ENCODE results near the gene GPI.
A peak's percentile ranks its signal among the peaks of the same experiment; 100 is the strongest.

Gene GPI

GRCh38 chr19:34408411-34408810 lies 43.4 kb downstream of the GPI start:
- DNase-seq = no peak

GRCh38 chr19:34409189-34410164 lies 44.5 kb downstream of the GPI start:
- no peak for DNase-seq

GRCh38 chr19:34411216-34411615 lies 46.2 kb downstream of the GPI start:
- DNase-seq = no peak

GRCh38 chr19:34416021-34416545 lies 51.1 kb downstream of the GPI start:
- no peak for DNase-seq

DNA sequence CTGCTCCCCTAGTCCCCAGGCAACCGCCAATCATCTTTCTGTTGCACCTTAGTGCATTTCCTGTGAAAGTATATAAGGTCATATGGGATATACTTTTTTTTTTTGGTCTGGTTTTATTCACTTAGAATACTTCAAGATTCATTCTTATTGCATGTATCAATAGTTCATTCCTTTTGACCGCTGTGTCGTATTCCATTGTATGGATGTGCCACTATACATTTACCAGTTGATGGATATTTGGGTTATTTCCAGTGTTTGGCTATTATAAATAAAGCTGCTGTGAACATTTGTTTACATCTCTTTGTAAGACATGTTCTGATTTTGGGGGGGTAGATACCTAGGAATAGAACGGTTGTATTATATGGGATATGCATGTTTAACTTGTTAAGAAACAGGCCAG lies 53.3 kb downstream of the GPI start:
- DNase-seq = no peak

- no peak for DNase-seq
Measured at GRCh38 chr19:34426096-34426661, 61.2 kb downstream of the GPI start.

DNA sequence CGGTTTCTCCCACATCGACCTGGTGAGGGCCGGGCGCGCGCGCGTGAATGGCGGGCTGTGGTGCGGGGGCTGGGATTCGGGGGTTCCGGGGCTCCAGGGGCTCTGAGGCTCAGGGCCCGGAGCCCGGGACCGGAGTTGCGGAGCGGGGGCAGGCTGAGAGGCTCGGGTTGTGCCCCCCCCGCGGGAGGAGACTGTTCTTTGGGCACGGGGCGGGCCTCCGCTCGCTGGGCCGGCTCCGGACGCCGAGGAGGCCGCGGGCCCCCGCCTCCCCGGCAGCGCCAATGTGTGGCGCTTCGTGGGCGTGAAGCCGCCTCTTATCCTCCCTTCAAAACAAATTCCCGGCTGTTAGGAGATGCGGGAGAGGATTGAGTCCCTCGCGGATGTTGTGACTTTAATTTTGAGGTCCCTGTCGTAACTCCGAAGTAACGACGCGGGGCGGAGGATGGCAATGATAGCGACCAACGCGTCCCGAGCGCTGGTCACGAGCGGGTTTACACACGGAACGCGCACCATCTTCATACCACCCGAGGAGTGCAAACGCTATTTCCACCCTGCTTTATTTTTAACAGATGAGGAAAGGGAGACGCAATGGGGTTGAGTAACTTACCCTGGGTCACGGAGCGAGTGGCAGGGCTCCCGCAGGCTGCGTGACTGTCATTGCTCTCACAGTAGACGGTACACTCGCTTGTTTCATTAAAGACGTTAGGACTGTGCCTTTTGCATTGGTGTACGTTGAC lies 63.7 kb downstream of the GPI start:
- peak; percentile 47 for DNase-seq

GRCh38 chr19:34429553-34429952 lies 64.6 kb downstream of the GPI start:
- no peak for DNase-seq

GRCh38 chr19:34430738-34431625 lies 66.0 kb downstream of the GPI start:
- DNase-seq = peak; percentile 78

DNA sequence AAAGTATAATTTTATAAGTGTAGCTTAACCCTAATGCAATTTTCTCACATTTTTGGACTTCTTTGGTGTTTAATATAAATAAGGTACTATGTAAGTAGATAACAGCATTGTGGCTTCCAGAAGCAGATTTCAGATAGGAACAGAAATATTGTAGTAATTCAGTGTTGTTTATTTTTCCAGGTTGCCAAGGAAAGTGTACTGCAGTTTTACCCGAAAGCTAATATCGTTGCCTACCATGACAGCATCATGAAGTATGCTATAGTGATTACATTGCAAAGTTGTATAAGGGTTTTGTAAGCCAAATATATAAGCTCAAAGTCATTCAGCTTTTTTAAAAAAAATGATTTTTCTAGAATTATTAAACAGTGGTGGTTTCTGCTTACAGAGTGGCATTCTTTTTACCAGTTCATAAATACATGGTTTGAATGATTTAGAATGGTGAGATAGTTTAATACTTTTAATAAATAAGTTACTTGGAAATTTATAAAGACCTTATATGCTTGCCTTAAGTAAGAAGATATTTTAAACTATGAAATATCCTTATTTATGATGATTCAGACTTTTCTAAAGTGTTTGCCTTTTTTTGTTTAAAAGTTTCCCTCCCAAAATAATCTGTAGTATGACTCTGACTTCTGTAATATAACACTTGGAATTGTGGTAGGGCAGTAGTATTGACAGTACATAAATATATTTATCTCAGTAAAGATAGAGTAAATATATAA lies 66.8 kb downstream of the GPI start:
- no peak for DNase-seq

DNA sequence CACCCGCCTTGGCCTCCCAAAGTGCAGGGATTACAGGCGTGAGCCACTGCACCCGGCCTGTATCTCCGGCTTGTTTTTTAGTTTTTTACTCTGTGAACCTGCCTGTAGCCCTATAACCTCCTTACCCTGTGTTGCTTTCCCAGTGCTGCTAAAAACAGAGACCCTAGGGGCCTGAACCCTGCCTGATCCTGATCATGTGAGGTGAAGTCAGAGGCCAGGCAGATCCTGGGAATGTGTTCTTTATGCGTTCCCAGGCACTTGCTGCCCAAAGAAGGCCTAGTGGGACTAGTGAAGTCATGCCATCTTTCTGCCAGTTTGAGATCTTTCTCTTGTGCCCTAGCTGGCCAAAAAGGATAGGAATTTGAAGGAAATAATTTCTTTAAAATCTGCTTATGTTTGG lies 67.8 kb downstream of the GPI start:
- DNase-seq = no peak

GRCh38 chr19:34436716-34437115 lies 71.7 kb downstream of the GPI start:
- DNase-seq = no peak

GRCh38 chr19:34448191-34448590 lies 83.2 kb downstream of the GPI start:
- no peak for DNase-seq

Measured in activated CD4-positive, alpha-beta T cell treated with anti-CD3 and anti-CD28 coated beads, Interleukin-2, Interleukin-6, amounts not matched to agents 100 ng/mL and 50 ng/mL, durations not matched to agents 16 hours and 8 hours (primary cell).